ENCODE data around the gene CRK. TPM values are rescaled to one million over a fixed set of nuclear protein-coding genes. Genes with fewer than 3 reads are reported as not detected.
"Not testable (repeated sequence)": the region's sequence is repeated elsewhere in the genome, so short reads cannot be mapped to it uniquely, and the experiment has no call there.

The CRK gene
- total RNA-seq, 4 donors from 2014 or later, result 65.1 to 72.0 (median 70.0) TPM

DNA sequence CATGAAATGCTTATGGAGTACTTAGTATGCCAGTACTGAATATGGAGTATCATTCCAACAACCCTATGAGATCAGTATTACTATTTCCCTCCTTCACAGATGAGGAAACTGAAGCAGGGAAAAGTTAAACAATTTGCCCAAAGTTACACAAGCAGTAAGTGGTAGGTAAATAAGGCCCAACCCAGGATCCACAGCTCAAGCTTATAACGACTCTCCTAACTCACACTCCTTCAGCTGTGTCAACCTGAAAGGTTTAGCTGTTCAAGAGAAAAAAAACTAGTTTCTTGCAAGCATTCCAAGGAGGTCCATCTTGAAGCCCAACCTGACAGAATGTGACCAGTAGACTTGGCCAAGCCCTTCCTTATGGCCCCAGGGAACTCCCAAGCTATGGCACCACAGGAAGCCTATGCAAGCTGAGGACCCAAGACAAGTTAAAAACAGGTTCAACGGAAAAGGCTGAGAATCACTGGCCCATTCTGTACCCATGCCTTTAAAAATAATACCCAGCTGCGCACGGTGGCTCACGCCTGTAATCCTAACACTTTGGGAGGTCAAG, 6.5 kb downstream of the CRK start:
- Histone ChIP-seq H3K4me1 (peaks cover 0 to 67% (median 16%) of the 10 kb centered on the region in 4 donors), H3K36me3 (peaks cover 0 to 3% (median 0%) of the 10 kb centered on the region in 3 donors), H3K27me3 (no peaks in the 10 kb centered on the region), H3K9me3 (no peaks in the 10 kb centered on the region), H3K4me3 (no peak overlapping the region), H3K27ac (no peak overlapping the region)
- TF ChIP-seq POLR2A (IDR thresholded peaks at IDR 0.05) (no peak), EP300 (IDR thresholded peaks at IDR 0.05) (no peak)
- TF ChIP-seq, protein P1, sequence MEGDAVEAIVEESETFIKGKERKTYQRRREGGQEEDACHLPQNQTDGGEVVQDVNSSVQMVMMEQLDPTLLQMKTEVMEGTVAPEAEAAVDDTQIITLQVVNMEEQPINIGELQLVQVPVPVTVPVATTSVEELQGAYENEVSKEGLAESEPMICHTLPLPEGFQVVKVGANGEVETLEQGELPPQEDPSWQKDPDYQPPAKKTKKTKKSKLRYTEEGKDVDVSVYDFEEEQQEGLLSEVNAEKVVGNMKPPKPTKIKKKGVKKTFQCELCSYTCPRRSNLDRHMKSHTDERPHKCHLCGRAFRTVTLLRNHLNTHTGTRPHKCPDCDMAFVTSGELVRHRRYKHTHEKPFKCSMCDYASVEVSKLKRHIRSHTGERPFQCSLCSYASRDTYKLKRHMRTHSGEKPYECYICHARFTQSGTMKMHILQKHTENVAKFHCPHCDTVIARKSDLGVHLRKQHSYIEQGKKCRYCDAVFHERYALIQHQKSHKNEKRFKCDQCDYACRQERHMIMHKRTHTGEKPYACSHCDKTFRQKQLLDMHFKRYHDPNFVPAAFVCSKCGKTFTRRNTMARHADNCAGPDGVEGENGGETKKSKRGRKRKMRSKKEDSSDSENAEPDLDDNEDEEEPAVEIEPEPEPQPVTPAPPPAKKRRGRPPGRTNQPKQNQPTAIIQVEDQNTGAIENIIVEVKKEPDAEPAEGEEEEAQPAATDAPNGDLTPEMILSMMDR (IDR thresholded peaks at IDR 0.05), result no peak
- 89 to 94% methylated on average over 5 of the region's 5 CpGs for WGBS, 2 donors
- no peak for DNase-seq (ENCODE audit: low spot score in 2 of 2)

DNA sequence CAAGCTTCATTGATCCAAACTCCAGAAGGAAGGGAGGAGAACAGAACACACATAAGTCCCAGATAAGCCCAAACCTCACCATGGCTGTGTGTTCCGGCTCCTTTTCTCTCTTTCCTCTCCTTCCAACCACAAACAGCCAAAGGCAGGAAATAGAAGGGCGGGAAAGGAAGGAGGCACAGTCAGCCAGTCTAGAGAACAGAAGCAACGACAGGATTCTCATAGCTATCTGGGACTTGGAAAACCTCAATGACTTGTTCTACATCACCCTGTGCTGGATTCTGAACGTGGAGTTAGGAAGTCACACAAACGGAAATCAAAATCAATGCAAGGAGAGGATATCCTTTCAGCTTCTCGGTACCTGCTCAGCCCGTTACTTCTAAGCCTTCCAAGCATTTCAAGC, 9.0 kb downstream of the CRK start:
- peaks cover 0 to 47% (median 0%) of the 10 kb centered on the region in 4 donors for H3K4me1 ChIP-seq
- no peak for DNase-seq (ENCODE audit: low spot score in 2 of 2)
- no peak overlapping the region for H3K27ac ChIP-seq
- no peaks in the 10 kb centered on the region for H3K27me3 ChIP-seq
- H3K4me3 ChIP-seq, result no peak overlapping the region
- WGBS, 2 donors, result 72% methylated on average over 7 of the region's 7 CpGs
- H3K9me3 ChIP-seq, result no peaks in the 10 kb centered on the region
- H3K36me3 ChIP-seq, result peaks cover 0 to 7% (median 0%) of the 10 kb centered on the region in 3 donors
- TF ChIP-seq EP300 (IDR thresholded peaks at IDR 0.05), result no peak
- TF ChIP-seq, protein P1 (IDR thresholded peaks at IDR 0.05), result no peak

DNA sequence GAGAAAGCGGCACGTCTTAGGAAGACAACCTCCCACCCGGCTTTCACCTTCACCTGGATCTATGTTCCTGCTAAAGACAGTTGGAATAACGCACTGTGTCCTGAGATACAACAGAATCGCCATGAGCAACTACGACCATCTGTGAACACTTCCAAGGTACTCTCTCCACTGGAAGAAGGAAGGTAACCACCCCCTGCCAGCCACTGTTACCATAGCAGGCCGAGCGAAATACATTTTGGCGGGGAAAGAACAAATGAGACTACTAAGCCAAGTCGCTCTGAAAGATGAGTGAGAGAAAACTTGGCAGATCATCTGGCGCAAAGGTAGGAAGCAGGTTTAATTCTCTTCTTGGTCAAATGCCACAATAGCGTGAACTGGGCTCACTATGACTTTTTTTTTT, 9.8 kb downstream of the CRK start:
- Histone ChIP-seq H3K27me3 (no peaks in the 10 kb centered on the region), H3K9me3 (no peaks in the 10 kb centered on the region), H3K4me1 (peaks cover 0 to 39% (median 0%) of the 10 kb centered on the region in 4 donors), H3K27ac (no peak overlapping the region), H3K4me3 (no peak overlapping the region), H3K36me3 (peaks cover 0 to 9% (median 0%) of the 10 kb centered on the region in 3 donors)
- 91 to 92% methylated on average over 12 of the region's 12 CpGs for WGBS, 2 donors
- TF ChIP-seq, protein P1 (IDR thresholded peaks at IDR 0.05), result no peak
- TF ChIP-seq EP300 (IDR thresholded peaks at IDR 0.05) (no peak), POLR2A (IDR thresholded peaks at IDR 0.05) (no peak)
- DNase-seq (ENCODE audit: low spot score in 2 of 2), result no peak

DNA sequence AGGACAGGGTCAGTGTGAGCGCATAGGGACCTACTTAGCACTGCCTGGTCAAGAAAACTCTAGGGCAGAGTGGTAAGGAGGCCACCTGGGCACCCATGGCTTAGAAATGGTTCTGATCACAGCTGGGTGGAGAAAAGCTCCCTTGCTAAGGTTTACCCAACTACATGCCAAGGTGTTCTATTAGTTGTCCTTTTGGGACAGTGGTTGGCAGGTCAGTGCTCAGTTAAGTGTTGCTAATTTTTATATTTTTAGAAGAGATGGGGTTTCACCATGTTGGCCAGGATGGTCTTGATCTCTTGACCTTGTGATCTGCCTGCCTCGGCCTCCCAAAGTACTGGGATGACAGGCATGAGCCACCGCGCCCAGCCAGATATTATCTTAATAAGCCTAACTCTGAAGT, 10.3 kb downstream of the CRK start:
- not testable (repeated sequence) for H3K9me3 ChIP-seq; H3K27me3 ChIP-seq; H3K4me3 ChIP-seq; H3K27ac ChIP-seq; DNase-seq (ENCODE audit: low spot score in 2 of 2)
- H3K4me1 ChIP-seq, result peaks cover 0 to 39% (median 0%) of the 10 kb centered on the region in 4 donors
- H3K36me3 ChIP-seq, result peaks cover 0 to 14% (median 0%) of the 10 kb centered on the region in 3 donors
- 94 to 97% methylated on average over 4 of the region's 4 CpGs for WGBS, 2 donors

DNA sequence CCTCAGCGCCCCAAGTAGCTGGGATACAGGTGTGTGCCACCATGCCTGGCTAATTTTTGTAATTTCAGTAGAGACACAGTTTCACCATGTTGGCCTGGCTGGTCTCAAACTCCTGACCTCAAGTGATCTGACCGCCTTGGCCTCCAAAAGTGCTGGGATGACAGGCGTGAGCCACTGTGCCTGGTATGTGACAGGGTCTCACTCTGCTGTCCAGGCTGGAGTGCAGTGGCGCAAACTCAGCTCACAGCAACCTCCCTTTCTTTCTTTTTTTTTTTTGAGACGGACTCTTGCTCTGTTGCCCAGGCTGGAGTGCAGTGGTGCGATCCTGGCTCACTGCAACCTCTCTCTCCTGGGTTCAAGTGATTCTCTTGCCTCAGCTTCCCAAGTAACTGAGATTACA, 13.3 kb downstream of the CRK start:
- not testable (repeated sequence) for H3K27me3 ChIP-seq; H3K4me3 ChIP-seq; DNase-seq (ENCODE audit: low spot score in 2 of 2); H3K9me3 ChIP-seq; H3K27ac ChIP-seq
- peaks cover 0 to 19% (median 0%) of the 10 kb centered on the region in 3 donors for H3K36me3 ChIP-seq
- 93 to 97% methylated on average over 6 of the region's 6 CpGs for WGBS, 2 donors
- H3K4me1 ChIP-seq, result peaks cover 0 to 29% (median 6%) of the 10 kb centered on the region in 4 donors

DNA sequence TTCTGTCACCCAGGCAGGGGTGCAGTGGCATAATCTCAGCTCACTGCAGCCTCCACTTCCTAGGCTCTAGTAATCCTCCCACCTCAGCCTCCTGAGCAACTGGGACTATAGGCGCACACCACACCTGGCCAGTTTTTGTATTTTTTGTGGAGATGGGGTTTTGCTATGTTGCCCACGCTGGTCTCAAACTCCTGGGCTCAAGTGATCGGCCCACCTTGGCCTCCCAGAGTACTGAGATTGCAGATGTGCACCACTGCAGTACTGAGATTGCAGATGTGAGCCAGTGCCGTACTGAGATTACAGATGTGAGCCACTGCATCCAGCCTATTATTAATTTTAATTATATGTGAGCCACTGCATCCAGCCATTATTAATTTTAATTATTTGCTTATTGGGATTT, 13.8 kb downstream of the CRK start:
- H3K27ac ChIP-seq, result no peak overlapping the region
- no peak for TF ChIP-seq EP300 (IDR thresholded peaks at IDR 0.05)
- TF ChIP-seq, protein P1 (IDR thresholded peaks at IDR 0.05), result no peak
- DNase-seq (ENCODE audit: low spot score in 2 of 2), result no peak
- H3K36me3 ChIP-seq, result peaks cover 0 to 22% (median 0%) of the 10 kb centered on the region in 3 donors
- no peaks in the 10 kb centered on the region for H3K9me3 ChIP-seq
- 97% methylated on average over 4 of the region's 4 CpGs for WGBS, 2 donors
- H3K4me3 ChIP-seq, result no peak overlapping the region
- H3K4me1 ChIP-seq, result peaks cover 0 to 29% (median 6%) of the 10 kb centered on the region in 4 donors
- no peaks in the 10 kb centered on the region for H3K27me3 ChIP-seq

Data from tibial nerve (tissue), 4 donors.